HepG2 (cell line): ENCODE results near the gene ATG4B.

Experiments used
- EZH2 ChIP-seq: conservative IDR thresholded peaks from 2 replicates; pipeline ENCODE4 v1.6.1; 2012; ENCODE audit warnings: mild to moderate bottlenecking, low read depth, low read length, moderate library complexity
- TF ChIP-seq, protein P1 (sequence below): sonication (generic); formaldehyde crosslinking; IDR thresholded peaks from 2 replicates; pipeline ENCODE4 v1.8.1; 2023; ENCODE audit warnings: missing genetic modification reagents, inconsistent platforms, borderline replicate concordance

DNA sequence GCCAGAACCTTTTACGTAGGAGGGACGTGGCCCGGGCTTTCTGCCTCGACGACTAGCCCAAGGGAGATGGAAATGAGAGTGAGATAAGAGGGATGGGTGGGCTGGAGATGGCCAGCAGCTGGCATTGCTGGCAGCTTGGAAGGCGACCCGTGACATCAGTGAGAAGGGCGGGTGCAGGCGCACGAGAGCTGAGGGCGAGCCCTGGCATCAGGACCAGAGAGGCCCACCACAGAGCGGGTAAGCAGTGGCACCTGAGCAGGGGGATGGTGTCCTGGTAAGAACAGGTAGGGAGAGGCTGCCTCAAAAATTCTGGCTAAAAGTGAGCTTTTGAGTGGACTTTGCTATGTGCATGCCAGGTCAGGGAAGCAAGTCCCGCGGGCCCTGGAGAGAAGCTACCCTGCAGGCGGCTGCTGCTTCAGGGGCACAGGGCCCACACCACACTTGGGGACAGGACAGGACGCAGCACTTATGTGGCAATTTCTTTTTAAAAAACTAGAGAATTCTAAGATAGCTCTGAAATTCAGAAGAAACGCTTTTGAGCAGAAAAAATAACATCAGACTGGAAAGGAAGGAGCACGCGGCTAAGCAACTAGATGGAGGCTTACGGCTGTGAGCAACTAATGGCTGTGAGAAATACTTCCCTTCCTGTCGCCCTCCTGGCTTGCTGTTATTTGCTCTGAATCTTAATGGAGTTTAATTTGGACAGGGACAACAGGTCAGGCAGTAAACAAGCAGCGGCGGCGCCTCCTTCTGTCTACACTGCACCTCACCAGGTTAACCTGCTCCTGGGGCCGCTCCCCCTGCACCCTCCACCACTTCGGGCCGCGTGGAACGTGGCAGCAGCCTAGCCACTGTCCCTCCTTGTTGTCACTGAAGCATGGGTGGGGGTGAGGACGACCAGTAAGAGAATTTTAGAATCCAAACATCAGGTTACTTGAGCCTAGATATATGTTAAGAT, 21.0 kb upstream of the ATG4B start:
- TF ChIP-seq, protein P1, sequence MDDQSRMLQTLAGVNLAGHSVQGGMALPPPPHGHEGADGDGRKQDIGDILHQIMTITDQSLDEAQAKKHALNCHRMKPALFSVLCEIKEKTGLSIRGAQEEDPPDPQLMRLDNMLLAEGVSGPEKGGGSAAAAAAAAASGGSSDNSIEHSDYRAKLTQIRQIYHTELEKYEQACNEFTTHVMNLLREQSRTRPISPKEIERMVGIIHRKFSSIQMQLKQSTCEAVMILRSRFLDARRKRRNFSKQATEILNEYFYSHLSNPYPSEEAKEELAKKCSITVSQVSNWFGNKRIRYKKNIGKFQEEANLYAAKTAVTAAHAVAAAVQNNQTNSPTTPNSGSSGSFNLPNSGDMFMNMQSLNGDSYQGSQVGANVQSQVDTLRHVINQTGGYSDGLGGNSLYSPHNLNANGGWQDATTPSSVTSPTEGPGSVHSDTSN = no peak
- no peak for TF ChIP-seq EZH2
